ENCODE measurements around the gene CYP17A1.
"Not testable (repeated sequence)": the region's sequence is repeated elsewhere in the genome, so short reads cannot be mapped to it uniquely, and the experiment has no call there.

CYP17A1 gene

DNA sequence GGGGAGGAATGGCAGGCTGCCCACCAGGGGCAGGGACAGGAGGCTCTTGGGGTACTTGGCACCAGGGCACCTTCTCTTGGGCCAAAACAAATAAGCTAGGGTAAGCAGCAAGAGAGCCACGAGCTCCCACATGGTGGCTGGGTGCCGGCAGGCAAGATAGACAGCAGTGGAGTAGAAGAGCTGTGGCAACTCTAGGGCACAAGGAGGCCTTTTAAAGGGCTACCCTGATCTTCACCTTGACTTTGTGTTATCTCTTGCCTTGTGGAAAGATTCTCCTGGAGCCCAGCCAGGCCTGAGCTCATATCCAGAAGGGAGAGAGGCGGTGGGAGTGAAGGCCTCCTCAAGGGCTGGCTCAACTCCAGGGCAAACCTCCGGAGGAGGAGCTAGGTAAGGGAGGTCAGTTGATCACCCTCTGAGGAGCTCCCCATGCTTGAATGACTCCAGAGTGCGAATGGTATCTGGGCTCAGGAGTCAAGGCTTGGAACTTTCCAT, at the start of gene CYP17A1:
TSS of gene CYP17A1 (minus strand) at position 184 of the 492 bp plus-strand sequence. CDS start at position 132, 52 bp downstream.
- DNase-seq (ENCODE audit: low read depth), result no peak

DNA sequence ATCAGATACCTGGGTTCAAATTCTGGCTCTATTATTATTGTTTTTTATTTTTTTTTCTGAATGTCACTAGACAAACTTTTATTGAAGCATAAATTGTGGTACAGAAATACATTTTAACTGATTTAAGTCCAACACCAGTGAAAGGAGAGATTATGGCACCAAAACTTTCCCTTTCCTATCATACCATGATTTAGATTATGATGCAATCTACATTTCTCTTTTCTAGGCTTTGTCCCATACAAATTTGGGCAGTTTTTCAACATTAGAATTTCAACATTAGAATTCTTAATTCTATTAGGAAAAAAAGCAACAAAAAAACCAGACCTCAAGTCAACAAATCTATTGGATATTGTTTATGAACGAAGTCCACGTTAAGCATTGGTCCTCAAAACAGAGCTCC, 43.0 kb upstream of the CYP17A1 start:
- DNase-seq (ENCODE audit: low read depth), result no peak

DNA sequence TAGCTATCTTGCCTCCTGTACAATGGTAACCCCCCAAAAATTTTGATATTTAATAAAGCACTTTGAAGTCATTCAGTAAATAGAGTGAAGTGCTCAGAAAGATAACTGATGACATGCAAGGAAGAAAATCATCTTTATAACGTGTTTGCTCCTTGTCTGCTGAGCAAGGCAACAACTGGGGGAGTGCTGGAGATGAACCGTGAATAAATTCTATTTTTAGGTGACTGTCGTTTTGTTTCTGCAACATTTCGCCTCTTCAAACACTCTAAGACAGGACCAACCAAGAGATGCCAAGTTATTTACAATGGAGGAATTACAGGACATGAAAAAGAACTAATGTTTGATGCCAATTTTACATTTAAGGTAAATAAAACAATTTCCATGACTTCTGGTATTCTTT, 41.4 kb upstream of the CYP17A1 start:
- no peak for DNase-seq (ENCODE audit: low read depth)

DNA sequence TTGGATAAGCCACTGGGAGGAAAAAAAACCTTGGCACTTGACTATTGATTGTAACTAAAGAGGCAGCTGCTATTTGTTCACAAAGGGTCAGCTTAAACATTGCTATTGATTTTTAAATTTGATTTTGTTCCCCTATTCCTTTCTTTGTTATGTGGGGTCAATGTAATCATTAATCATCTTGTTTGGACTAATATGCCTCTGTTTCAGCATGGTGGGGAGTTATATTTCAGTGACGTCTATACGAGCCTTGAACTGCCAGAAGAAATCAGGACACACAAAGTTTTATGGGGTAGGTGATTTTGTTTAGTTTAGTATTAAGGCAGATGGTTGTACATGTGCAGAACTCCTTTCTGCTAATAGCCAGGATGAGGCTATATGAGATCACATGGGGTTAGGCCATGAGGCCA, 39.5 kb upstream of the CYP17A1 start:
- DNase-seq (ENCODE audit: low read depth), result no peak

GRCh38 chr10:102872163-102872562, 35.0 kb upstream of the CYP17A1 start:
- no peak for DNase-seq (ENCODE audit: low read depth)

GRCh38 chr10:102870221-102870620, 33.0 kb upstream of the CYP17A1 start:
- DNase-seq (ENCODE audit: low read depth), result no peak

GRCh38 chr10:102869258-102870198, 32.3 kb upstream of the CYP17A1 start, which contains the start of gene AS3MT:
Gene AS3MT (plus strand): TSS chr10:102869470. CDS start chr10:102869593, 123 bp downstream.
- DNase-seq (ENCODE audit: low read depth), result peak; percentile 52

- no peak for DNase-seq (ENCODE audit: low read depth)
Measured at GRCh38 chr10:102868911-102869257, 31.7 kb upstream of the CYP17A1 start.

DNA sequence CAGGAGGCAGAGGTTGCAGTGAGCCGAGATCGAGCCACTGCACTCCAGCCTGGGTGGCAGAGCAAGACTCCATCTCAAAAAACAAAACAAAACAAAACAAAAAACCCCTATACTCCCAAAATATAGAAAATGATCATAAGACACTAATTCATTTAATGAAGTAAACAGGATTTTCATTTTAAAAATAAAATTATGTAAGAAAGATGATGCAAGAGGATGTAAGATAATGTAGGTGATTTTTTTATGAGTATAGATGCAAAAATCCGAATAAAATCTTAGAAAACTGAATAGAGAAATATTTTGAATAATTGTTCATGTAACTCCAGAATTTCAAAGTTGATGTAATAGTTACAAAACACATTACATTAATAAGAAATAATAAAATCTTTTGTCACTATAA, 28.4 kb upstream of the CYP17A1 start:
- no peak for DNase-seq (ENCODE audit: low read depth)

DNA sequence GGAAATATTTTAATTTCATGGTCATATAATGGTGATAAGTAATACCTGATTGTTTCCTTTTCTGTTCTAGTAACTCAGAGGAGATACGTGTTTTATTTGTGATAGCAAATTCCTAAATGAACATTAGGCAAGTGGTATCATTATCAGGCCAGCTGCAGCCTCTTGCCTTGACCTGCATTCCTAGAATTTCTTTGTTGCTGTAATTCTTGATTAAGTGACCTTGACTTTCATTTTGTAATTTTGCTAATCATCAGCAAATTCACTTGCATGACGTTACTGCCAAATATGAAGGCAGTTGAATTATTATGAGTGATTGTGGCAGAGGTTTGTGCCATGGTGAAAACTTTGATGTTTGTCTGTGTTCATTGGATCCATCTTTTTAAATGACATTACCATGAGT, 26.4 kb upstream of the CYP17A1 start:
- DNase-seq (ENCODE audit: low read depth), result no peak

GRCh38 chr10:102859911-102860310, 22.7 kb upstream of the CYP17A1 start:
- DNase-seq (ENCODE audit: low read depth), result no peak

- DNase-seq (ENCODE audit: low read depth), result no peak
Measured at GRCh38 chr10:102856758-102857424, 19.7 kb upstream of the CYP17A1 start.

DNA sequence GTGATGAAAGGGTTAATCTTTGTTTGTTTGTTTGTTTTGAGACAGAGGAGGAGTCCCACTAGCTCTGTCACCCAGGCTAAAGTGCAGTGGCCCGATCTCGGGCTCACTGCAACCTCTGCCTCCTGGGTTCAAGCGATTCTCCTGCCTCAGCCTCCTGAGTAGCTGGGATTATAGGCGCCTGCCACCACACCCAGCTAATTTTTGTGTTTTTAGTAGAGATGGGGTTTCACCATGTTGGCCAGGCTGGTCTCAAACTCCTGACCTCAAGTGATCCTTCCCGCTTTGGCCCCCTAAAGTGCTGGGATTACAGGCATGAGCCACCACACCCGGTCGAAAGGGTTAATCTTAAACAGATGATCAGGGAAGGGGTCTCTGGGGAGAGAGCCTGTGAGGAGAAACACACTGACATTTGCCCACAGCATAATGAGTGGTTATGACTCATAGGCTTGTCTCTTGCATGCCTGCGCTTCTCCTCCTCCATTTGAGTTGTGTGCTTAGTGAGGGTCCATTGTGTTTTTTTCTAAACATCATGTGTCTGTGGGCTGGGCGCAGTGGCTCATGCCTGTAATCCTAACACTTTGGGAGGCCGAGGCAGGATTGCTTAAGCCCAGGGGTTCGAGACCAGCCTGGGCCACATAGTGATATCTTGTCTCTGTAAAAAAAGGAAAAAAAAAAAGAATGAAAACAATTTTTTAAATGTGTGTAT, 18.7 kb upstream of the CYP17A1 start:
- DNase-seq (ENCODE audit: low read depth), result peak; percentile 98

GRCh38 chr10:102853237-102853636, 16.0 kb upstream of the CYP17A1 start:
- DNase-seq (ENCODE audit: low read depth), result not testable (repeated sequence)

GRCh38 chr10:102850025-102850518, 12.9 kb upstream of the CYP17A1 start:
- no peak for DNase-seq (ENCODE audit: low read depth)

DNA sequence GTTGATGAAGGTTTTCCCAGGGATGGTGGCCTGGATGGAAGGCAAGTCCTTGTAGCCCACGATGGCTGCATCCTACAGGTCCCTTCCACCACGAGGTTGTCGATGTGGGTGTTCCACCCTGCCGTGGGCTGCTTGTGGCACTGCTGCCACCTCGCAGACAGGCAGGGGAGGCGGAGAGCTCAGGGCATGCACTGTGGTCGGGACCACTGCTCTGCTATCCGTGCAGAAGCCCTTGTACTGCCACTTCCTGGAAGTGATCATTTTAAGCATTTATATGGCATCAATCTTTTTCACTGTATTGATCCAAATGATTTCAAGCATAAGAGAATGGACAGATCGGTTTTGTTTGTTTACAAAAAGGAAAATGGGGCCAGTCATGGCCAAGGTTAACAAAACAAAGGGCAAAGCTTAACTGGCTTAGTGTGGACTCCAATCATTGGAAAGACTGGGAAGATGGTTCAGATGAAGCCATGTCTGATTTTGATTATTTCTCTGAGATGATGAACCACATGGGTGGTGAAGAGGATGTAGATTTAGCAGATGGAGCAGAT, 8.2 kb upstream of the CYP17A1 start:
- no peak for DNase-seq (ENCODE audit: low read depth)

GRCh38 chr10:102844190-102844776, 7.1 kb upstream of the CYP17A1 start:
- not testable (repeated sequence) for DNase-seq (ENCODE audit: low read depth)

DNA sequence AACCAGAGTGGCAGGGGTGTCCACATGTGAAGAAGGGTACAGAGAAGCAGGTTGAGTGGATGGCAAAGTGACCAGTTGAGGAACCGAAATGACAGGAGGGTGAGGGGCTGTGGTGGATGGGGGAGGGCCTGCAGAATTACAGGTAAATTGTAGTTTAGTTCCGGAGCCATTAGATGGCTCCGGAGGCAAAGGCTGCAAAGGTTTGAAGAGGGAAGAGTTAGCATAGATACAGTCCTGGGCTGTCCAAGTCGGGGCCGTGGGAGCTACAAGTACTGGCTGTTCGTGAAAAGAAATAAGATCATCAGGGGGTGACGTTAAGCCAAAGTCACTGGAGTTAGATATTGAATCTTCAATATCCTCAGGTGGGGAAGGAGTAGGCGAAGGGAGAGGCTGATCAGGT, 5.9 kb upstream of the CYP17A1 start:
- not testable (repeated sequence) for DNase-seq (ENCODE audit: low read depth)

DNA sequence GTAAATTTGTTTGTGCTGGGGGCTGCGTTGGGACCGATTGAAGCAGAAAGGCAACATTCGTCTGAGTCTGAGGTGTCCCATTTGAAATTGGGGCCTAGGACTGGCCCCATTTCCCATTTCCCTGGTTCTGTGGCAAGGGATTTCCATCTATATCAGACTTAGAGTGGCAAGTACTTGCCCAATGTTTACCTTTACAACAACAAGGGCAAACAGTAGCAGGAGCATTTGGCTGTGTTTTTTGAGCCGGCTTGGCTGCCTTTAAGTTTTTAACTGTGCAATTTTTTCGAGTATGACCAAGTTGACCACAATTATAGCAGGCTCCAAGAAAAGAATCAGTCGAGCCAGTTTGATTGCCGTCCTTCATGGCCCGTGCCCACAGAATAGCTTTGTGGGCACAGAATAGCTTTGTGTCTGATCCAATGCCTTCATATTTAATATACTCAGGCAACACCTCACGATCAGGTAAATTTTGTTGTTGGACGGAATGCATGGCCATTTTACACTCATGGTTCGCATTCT, 4.7 kb upstream of the CYP17A1 start:
- no peak for DNase-seq (ENCODE audit: low read depth)

- DNase-seq (ENCODE audit: low read depth), result not testable (repeated sequence)
Measured at GRCh38 chr10:102838276-102838927, 1.2 kb upstream of the CYP17A1 start.
